ENCODE measurements around the gene UNC13B.
A peak's percentile ranks its signal among the peaks of the same experiment; 100 is the strongest.
"Not testable (repeated sequence)": the region's sequence is repeated elsewhere in the genome, so short reads cannot be mapped to it uniquely, and the experiment has no call there.

UNC13B gene

GRCh38 chr9:35380619-35381018 lies 218.8 kb downstream of the UNC13B start:
- DNase-seq (ENCODE audit: low read depth), result no peak

GRCh38 chr9:35385042-35385441 lies 223.2 kb downstream of the UNC13B start:
- DNase-seq (ENCODE audit: low read depth), result no peak

- no peak for DNase-seq (ENCODE audit: low read depth)
These were observed 233.4 kb downstream of the UNC13B start for GRCh38 chr9:35395076-35395705.

GRCh38 chr9:35395706-35396101 lies 233.9 kb downstream of the UNC13B start:
- no peak for DNase-seq (ENCODE audit: low read depth)

GRCh38 chr9:35396560-35397215 lies 234.9 kb downstream of the UNC13B start:
- DNase-seq (ENCODE audit: low read depth), result no peak

- DNase-seq (ENCODE audit: low read depth), result no peak
These were observed 235.4 kb downstream of the UNC13B start for GRCh38 chr9:35397216-35397698.

- DNase-seq (ENCODE audit: low read depth), result no peak
These were observed 236.1 kb downstream of the UNC13B start for GRCh38 chr9:35397923-35398322.

GRCh38 chr9:35398651-35399335 lies 237.0 kb downstream of the UNC13B start:
- no peak for DNase-seq (ENCODE audit: low read depth)

GRCh38 chr9:35404865-35405264 lies 243.1 kb downstream of the UNC13B start:
- no peak for DNase-seq (ENCODE audit: low read depth)

GRCh38 chr9:35406183-35406959 lies 244.6 kb downstream of the UNC13B start:
- peak; percentile 4 for DNase-seq (ENCODE audit: low read depth)

- DNase-seq (ENCODE audit: low read depth), result no peak
These were observed 246.0 kb downstream of the UNC13B start for GRCh38 chr9:35407846-35408245.

- not testable (repeated sequence) for DNase-seq (ENCODE audit: low read depth)
These were observed 247.6 kb downstream of the UNC13B start for GRCh38 chr9:35409434-35409833.

GRCh38 chr9:35414889-35415288 lies 253.1 kb downstream of the UNC13B start:
- DNase-seq (ENCODE audit: low read depth), result no peak

GRCh38 chr9:35415402-35416097 lies 253.7 kb downstream of the UNC13B start:
- no peak for DNase-seq (ENCODE audit: low read depth)

GRCh38 chr9:35416098-35416427 lies 254.3 kb downstream of the UNC13B start:
- no peak for DNase-seq (ENCODE audit: low read depth)

GRCh38 chr9:35422346-35422745 lies 260.5 kb downstream of the UNC13B start:
- no peak for DNase-seq (ENCODE audit: low read depth)

GRCh38 chr9:35422753-35423152 lies 260.9 kb downstream of the UNC13B start:
- no peak for DNase-seq (ENCODE audit: low read depth)

- no peak for DNase-seq (ENCODE audit: low read depth)
These were observed 261.7 kb downstream of the UNC13B start for GRCh38 chr9:35423499-35423898.

GRCh38 chr9:35424356-35425352 lies 262.8 kb downstream of the UNC13B start:
- no peak for DNase-seq (ENCODE audit: low read depth)

- DNase-seq (ENCODE audit: low read depth), result no peak
These were observed 264.8 kb downstream of the UNC13B start for GRCh38 chr9:35426627-35427026.

GRCh38 chr9:35431467-35431866 lies 269.7 kb downstream of the UNC13B start:
- DNase-seq (ENCODE audit: low read depth), result no peak
